H9 (cell line): Measurements from ENCODE around the gene OR2H2. TPM values are rescaled to one million over a fixed set of nuclear protein-coding genes. Genes with fewer than 3 reads are reported as not detected.

Source experiments
- DNase-seq: peaks from one replicate; pipeline ENCODE4 v3.0.0-alpha.2; 2017
- H2AFZ ChIP-seq: one replicate; pipeline ENCODE4 v1.6.1; 2013; ENCODE audit warnings: mild to moderate bottlenecking, low read length, control low read depth, moderate library complexity
- H2AK5ac ChIP-seq: 2 replicates; pipeline ENCODE4 v1.6.1; 2013; ENCODE audit warnings: low read length, control low read depth, mixed read lengths; ENCODE audit not compliant: insufficient read length
- H2BK120ac ChIP-seq: one replicate; pipeline ENCODE4 v1.6.1; 2013; ENCODE audit warnings: low read depth, mild to moderate bottlenecking, low read length, control low read depth, inconsistent platforms; ENCODE audit not compliant: poor library complexity, severe bottlenecking
- H2BK12ac ChIP-seq: 2 replicates; pipeline ENCODE4 v1.6.1; 2013; ENCODE audit warnings: low read length, control low read depth, mixed read lengths, low read depth; ENCODE audit not compliant: insufficient read length
- H2BK15ac ChIP-seq: 2 replicates; pipeline ENCODE4 v1.6.1; 2013; ENCODE audit warnings: low read depth, low read length, control low read depth
- H2BK20ac ChIP-seq: one replicate; pipeline ENCODE4 v1.6.1; 2013; ENCODE audit warnings: low read depth, mild to moderate bottlenecking, low read length, control low read depth, inconsistent platforms; ENCODE audit not compliant: poor library complexity, severe bottlenecking
- H2BK5ac ChIP-seq: 2 replicates; pipeline ENCODE4 v1.6.1; 2013; ENCODE audit warnings: low read length, control low read depth, mixed read lengths; ENCODE audit not compliant: insufficient read length
- H3K14ac ChIP-seq: 2 replicates; pipeline ENCODE4 v1.6.1; 2013; ENCODE audit warnings: low read length, control low read depth; ENCODE audit not compliant: insufficient read depth
- H3K18ac ChIP-seq: 2 replicates; pipeline ENCODE4 v1.6.1; 2013; ENCODE audit warnings: low read depth, mild to moderate bottlenecking, mixed read lengths, low read length, control low read depth; ENCODE audit not compliant: insufficient read length
- H3K23ac ChIP-seq: 2 replicates; pipeline ENCODE4 v1.6.1; 2013; ENCODE audit warnings: low read length, control low read depth, mixed read lengths, low read depth; ENCODE audit not compliant: insufficient read length
- H3K23me2 ChIP-seq: 2 replicates; pipeline ENCODE4 v1.6.1; 2013; ENCODE audit warnings: low read depth, mild to moderate bottlenecking, mixed read lengths, low read length, control low read depth; ENCODE audit not compliant: insufficient read length, poor library complexity, severe bottlenecking
- H3K27ac ChIP-seq: 2 replicates; pipeline ENCODE4 v1.5.1; 2013; ENCODE audit warnings: low read length, control low read depth, mixed read lengths, low read depth; ENCODE audit not compliant: insufficient read length
- H3K27me3 ChIP-seq: 2 replicates; pipeline ENCODE4 v1.6.1; 2013; ENCODE audit warnings: low read length, control low read depth, inconsistent platforms; ENCODE audit not compliant: insufficient read depth
- H3K4ac ChIP-seq: 2 replicates; pipeline ENCODE4 v1.6.1; 2013; ENCODE audit warnings: low read depth, mild to moderate bottlenecking, control low read depth, inconsistent platforms, low read length, moderate library complexity
- H3K4me1 ChIP-seq: 2 replicates; pipeline ENCODE4 v1.6.1; 2013; ENCODE audit warnings: low read length, control low read depth, inconsistent platforms; ENCODE audit not compliant: insufficient read depth
- H3K4me2 ChIP-seq: 2 replicates; pipeline ENCODE4 v1.6.1; 2013; ENCODE audit warnings: low read length, control low read depth, mixed read lengths; ENCODE audit not compliant: insufficient read length, insufficient read depth
- H3K56ac ChIP-seq: 2 replicates; pipeline ENCODE4 v1.6.1; 2013; ENCODE audit warnings: low read depth, mild to moderate bottlenecking, mixed read lengths, low read length, control low read depth; ENCODE audit not compliant: insufficient read length
- H3K79me1 ChIP-seq: 2 replicates; pipeline ENCODE4 v1.6.1; 2013; ENCODE audit warnings: low read depth, mild to moderate bottlenecking, moderate library complexity, low read length, control low read depth, inconsistent platforms; ENCODE audit not compliant: insufficient read depth, poor library complexity, severe bottlenecking
- H3K79me2 ChIP-seq: 2 replicates; pipeline ENCODE4 v1.6.1; 2013; ENCODE audit warnings: low read length, control low read depth, inconsistent platforms; ENCODE audit not compliant: insufficient read depth
- H3K9ac ChIP-seq: 2 replicates; pipeline ENCODE4 v1.6.1; 2013; ENCODE audit warnings: low read length, control low read depth, mixed read lengths; ENCODE audit not compliant: insufficient read length; ENCODE audit errors: extremely low read depth
- H3K9me3 ChIP-seq: one replicate; pipeline ENCODE4 v1.6.1; 2013; ENCODE audit warnings: low read depth, low read length, inconsistent platforms; ENCODE audit not compliant: control insufficient read depth
- H3T11ph ChIP-seq: one replicate; pipeline ENCODE4 v1.6.1; 2013; ENCODE audit warnings: mild to moderate bottlenecking, low read length, control low read depth, inconsistent platforms
- H4K20me1 ChIP-seq: one replicate; pipeline ENCODE4 v1.6.1; 2013; ENCODE audit not compliant: control insufficient read depth, insufficient read length, insufficient read depth
- H4K5ac ChIP-seq: 2 replicates; pipeline ENCODE4 v1.6.1; 2013; ENCODE audit warnings: low read depth, mild to moderate bottlenecking, mixed read lengths, low read length, control low read depth; ENCODE audit not compliant: insufficient read length
- H4K8ac ChIP-seq: replicated peaks from 2 replicates; pipeline ENCODE4 v1.6.1; 2013; ENCODE audit warnings: low read length, control low read depth, mixed read lengths, low read depth; ENCODE audit not compliant: insufficient read length
- H4K91ac ChIP-seq: 2 replicates; pipeline ENCODE4 v1.6.1; 2013; ENCODE audit warnings: low read depth, mild to moderate bottlenecking, moderate library complexity, mixed read lengths, low read length, control low read depth; ENCODE audit not compliant: insufficient read length
- H3K27ac Mint-ChIP-seq, 3 experiments: 2 replicates in 2 of 3; 3 replicates in 1 of 3; pipeline ENCODE4 v1.8.0; 2020 to 2021; ENCODE audit warnings: mixed read lengths in 3 of 3, mild to moderate bottlenecking in 1 of 3, moderate library complexity in 1 of 3
- H3K27me3 Mint-ChIP-seq: 2 replicates; pipeline ENCODE4 v1.8.0; 2021; ENCODE audit warnings: low read depth, mild to moderate bottlenecking, moderate library complexity, mixed read lengths
- H3K36me3 Mint-ChIP-seq, 3 experiments: 2 replicates in 2 of 3; 3 replicates in 1 of 3; pipeline ENCODE4 v1.8.0; 2020 to 2021; ENCODE audit warnings: low read depth in 3 of 3, mixed read lengths in 3 of 3; ENCODE audit not compliant: insufficient read depth in 1 of 3
- H3K4me1 Mint-ChIP-seq, 2 experiments: 2 replicates each; pipeline ENCODE4 v1.8.0; 2020; ENCODE audit warnings: mixed read lengths in 2 of 2
- H3K4me3 Mint-ChIP-seq, 2 experiments: 2 replicates in 1 of 2; 3 replicates in 1 of 2; pipeline ENCODE4 v1.8.0; 2020 to 2021; ENCODE audit warnings: mild to moderate bottlenecking in 2 of 2, mixed read lengths in 2 of 2, moderate library complexity in 1 of 2
- H3K9me3 Mint-ChIP-seq, 2 experiments: 2 replicates in 1 of 2; 3 replicates in 1 of 2; pipeline ENCODE4 v1.8.0; 2020; ENCODE audit warnings: mild to moderate bottlenecking in 2 of 2, mixed read lengths in 2 of 2, moderate library complexity in 1 of 2
- CTCF ChIP-seq: fragments of 200-600 bp; sonication (generic); conservative IDR thresholded peaks from 3 replicates; pipeline ENCODE4 v1.8.0; 2021; ENCODE audit warnings: antibody characterized with exemption, mild to moderate bottlenecking
- total RNA-seq: library from RNA; stranded (reverse); gene quantifications from 2 replicates; pipeline ENCODE4 v1.2.1, GENCODE V29; 2021

Gene OR2H2
- total RNA-seq, 1 experiment from 2014 or later: not detected

DNA sequence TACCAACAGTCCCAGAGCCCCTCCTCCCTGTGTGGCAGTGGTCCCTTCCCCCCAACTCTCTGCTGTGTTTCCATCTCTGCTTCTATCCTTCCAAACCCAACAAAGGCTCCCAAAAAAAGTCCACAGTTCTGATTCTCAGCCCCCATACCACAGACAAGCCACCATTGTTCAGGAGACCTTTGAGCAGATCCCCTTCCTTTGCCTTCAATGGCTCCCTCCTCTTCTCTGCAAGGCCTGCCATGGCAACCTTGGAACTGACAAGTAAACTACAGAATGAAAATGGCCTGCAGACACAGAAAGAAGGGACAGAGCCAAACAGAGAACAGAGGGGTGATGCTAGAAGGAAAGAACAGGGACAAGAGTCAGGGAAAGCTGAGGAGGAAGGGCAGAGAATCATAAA lies 23.2 kb downstream of the OR2H2 start:
- no peak for TF ChIP-seq CTCF
- no peaks in the 10 kb centered on the region for H3K9me3 ChIP-seq
- H2AFZ ChIP-seq: no peak overlapping the region
- no peak overlapping the region for H2BK5ac ChIP-seq
- no peak overlapping the region for H3K18ac ChIP-seq
- H2AK5ac ChIP-seq: no peak overlapping the region
- H4K8ac ChIP-seq: no peak overlapping the region
- no peak overlapping the region for H4K5ac ChIP-seq
- Mint-ChIP-seq H3K9me3 (no peaks in the 10 kb centered on the region), H3K27me3 (peaks cover 2% of the 10 kb centered on the region; the same call in 1 of the 2 replicates), H3K27ac (peak overlapping the region in 1 of 3 experiments; percentile 29; a peak in 2 of 7 replicates), H3K4me1 (peaks cover 4 to 8% of the 10 kb centered on the region in 2 experiments), H3K36me3 (peaks cover 73 to 95% (median 93%) of the 10 kb centered on the region in 3 experiments; a peak in 6 of 7 replicates), H3K4me3 (no peak overlapping the region)
- no peak overlapping the region for H3K14ac ChIP-seq
- H3K56ac ChIP-seq: no peak overlapping the region
- H3K4ac ChIP-seq: no peak overlapping the region
- H2BK15ac ChIP-seq: no peak overlapping the region
- H3K23ac ChIP-seq: no peak overlapping the region
- H3T11ph ChIP-seq: no peak overlapping the region
- H3K9ac ChIP-seq: no peak overlapping the region
- no peak overlapping the region for H4K91ac ChIP-seq
- no peaks in the 10 kb centered on the region for H3K79me1 ChIP-seq
- H2BK120ac ChIP-seq: no peak overlapping the region
- peaks cover 4% of the 10 kb centered on the region for H4K20me1 ChIP-seq
- no peaks in the 10 kb centered on the region for H3K23me2 ChIP-seq
- no peak overlapping the region for H2BK20ac ChIP-seq
- H3K27me3 ChIP-seq: no peaks in the 10 kb centered on the region
- H3K4me2 ChIP-seq: no peak overlapping the region
- no peaks in the 10 kb centered on the region for H3K79me2 ChIP-seq
- DNase-seq: no peak
- no peaks in the 10 kb centered on the region for H3K4me1 ChIP-seq
- H2BK12ac ChIP-seq: no peak overlapping the region
- no peak overlapping the region for H3K27ac ChIP-seq
